BJ (cell line): ENCODE measurements around the gene NOS1AP. TPM values are rescaled to one million over a fixed set of nuclear protein-coding genes. Genes with fewer than 3 reads are reported as not detected.
"Not testable (repeated sequence)": the region's sequence is repeated elsewhere in the genome, so short reads cannot be mapped to it uniquely, and the experiment has no call there.

Source experiments
- CTCF ChIA-PET: fragments of 350-600 bp; formaldehyde crosslinking; extraction: SDS; loops from one replicate; lab custom pipeline; 2021; ENCODE audit warnings: antibody characterized with exemption, inconsistent platforms; lab: Yijun Ruan, JAX
- POLR2A ChIA-PET: fragments of 300-600 bp; sonication (Branson Sonifier 250); formaldehyde crosslinking; extraction: SDS; loops from one replicate; lab custom pipeline; 2021; ENCODE audit warnings: antibody characterized with exemption; lab: Charles Lee
- DNase-seq: peaks from one replicate; pipeline ENCODE4 v3.0.0-alpha.2; 2011; ENCODE audit warnings: low read depth
- H3K27me3 ChIP-seq: 2 replicates; pipeline ENCODE4 v1.6.0; 2011; ENCODE audit warnings: low read length; ENCODE audit not compliant: control insufficient read depth, insufficient read depth
- H3K36me3 ChIP-seq: 2 replicates; pipeline ENCODE4 v1.5.1; 2011; ENCODE audit warnings: low read length; ENCODE audit not compliant: control insufficient read depth, insufficient read depth
- H3K4me3 ChIP-seq: 2 replicates; pipeline ENCODE4 v1.5.1; 2011; ENCODE audit warnings: low read depth, mild to moderate bottlenecking, control low read depth, low read length
- CTCF ChIP-seq: IDR thresholded peaks from 2 replicates; pipeline ENCODE4 v1.5.1; 2011; ENCODE audit warnings: low read depth, mild to moderate bottlenecking, control low read depth, inconsistent platforms, low read length, moderate library complexity; ENCODE audit not compliant: insufficient read depth
- polyA plus RNA-seq: library from polyadenylated mRNA; depleted of rRNA; stranded (reverse); fragments of >200 nt; gene quantifications from 2 replicates; pipeline ENCODE4 v1.2.3, GENCODE V29; 2011

NOS1AP gene
- polyA plus RNA-seq, 1 experiment: 0.50 TPM

DNA sequence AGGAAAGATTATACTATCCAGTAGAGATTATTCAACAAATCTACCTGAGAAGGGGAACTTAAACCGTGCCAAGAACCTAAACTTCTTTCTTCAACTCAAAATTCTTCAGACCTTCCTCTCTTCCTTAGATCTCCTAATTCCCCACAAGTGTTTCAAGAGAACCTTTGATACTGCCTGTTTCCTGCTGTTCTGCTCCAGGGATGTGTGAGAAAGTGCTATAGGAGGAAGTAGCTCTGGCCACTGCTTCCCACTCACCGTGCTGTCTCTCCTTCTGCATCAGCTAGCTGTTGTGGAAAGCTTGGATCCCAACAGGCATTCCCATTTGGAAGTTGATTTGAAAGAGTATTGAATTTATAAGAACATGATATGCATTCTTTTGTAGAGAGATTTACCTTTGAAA lies 4.5 kb upstream of the NOS1AP start:
- Histone ChIP-seq H3K4me3 (no peak overlapping the region), H3K27me3 (peaks cover 6% of the 10 kb centered on the region), H3K36me3 (no peaks in the 10 kb centered on the region)
- TF ChIP-seq CTCF: no peak
- no peak for DNase-seq
- CTCF ChIA-PET: interaction anchor here (0.7 to 1.1 kb wide), 4 partner anchors 12 to 302 kb away, joined by 3 read pairs; no protein-coding TSS in a partner anchor
- POLR2A ChIA-PET: no interaction called here

DNA sequence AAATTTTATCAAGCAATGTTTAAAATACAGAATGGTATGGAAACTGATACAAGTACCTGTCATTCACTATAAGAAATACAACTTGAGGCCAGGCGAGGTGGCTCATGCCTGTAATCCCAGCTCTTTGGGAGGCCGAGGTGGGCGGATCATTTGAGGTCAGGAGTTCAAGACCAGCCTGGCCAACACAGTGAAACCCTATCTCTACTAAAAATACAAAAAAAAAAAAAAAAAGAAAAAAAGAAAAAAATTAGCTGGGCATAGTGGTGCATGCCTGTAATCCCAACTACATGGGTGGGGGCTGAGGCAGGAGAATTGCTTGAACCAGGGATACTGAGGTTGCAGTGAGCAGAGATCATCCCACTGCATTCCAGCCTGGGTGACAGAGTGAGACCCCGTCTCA lies 2.7 kb upstream of the NOS1AP start:
- H3K36me3 ChIP-seq, POLR2A ChIA-PET, H3K27me3 ChIP-seq, H3K4me3 ChIP-seq, DNase-seq: not testable (repeated sequence)
- CTCF ChIA-PET: interaction anchor here (1.3 kb wide), 1 partner anchor 10 kb away, joined by 5 read pairs; no protein-coding TSS in a partner anchor

- TF ChIP-seq CTCF: no peak
- no peaks in the 10 kb centered on the region for H3K36me3 ChIP-seq
- H3K27me3 ChIP-seq: peaks cover 10% of the 10 kb centered on the region
- ChIA-PET CTCF (no interaction called here), POLR2A (no interaction called here)
- no peak for DNase-seq
- H3K4me3 ChIP-seq: no peak overlapping the region
Measured at GRCh38 chr1:162067466-162067865, 2.0 kb upstream of the NOS1AP start.

DNA sequence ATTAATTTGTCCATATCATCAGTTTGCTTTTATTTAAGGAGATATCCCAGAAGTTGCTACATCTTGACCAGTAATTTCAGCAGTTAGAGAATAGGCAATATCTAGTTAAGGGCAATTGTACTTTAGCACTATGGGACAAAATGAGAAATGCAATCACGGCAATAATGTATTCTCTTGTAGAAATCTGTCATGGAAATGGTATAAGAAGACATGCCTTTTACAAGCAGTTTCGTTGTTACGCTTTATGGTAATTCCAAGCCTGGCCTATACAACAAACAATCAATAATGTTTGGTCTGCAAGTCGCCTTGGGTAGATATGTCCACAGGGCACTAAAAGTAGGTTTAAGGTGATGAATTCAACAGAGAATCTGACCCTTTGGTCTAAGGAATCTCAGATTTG lies 1.2 kb upstream of the NOS1AP start:
- H3K27me3 ChIP-seq: peaks cover 10% of the 10 kb centered on the region
- CTCF ChIA-PET: no interaction called here

DNA sequence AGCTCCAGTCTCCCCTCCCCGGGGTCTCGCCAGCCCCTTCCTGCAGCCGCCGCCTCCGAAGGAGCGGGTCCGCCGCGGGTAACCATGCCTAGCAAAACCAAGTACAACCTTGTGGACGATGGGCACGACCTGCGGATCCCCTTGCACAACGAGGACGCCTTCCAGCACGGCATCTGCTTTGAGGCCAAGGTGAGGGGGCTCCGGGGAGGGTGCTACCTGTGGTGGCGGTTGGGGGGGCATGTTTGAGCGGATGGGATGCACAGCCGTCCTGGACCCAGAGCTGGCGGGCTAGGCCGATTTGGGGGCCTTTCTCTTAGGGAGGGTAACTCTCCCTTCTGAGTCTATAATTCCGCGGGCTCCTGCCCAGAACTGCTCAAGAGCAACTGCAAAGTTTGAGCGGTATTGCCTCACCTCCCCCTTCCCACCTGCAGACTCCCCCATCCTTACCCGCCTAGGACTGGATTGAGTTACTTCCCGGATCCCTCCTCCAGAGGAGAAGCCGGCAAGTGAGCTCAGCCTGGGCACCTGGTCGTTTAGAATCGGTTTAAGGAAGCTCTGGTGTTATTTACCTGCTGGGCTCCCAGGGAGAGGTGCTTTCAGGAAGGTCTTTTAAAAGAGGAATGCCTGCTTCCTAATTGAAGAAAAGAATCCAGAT lies 730 bp downstream of the NOS1AP start:
- Histone ChIP-seq H3K27me3 (peaks cover 8% of the 10 kb centered on the region), H3K4me3 (peak overlapping the region; percentile 61), H3K36me3 (no peaks in the 10 kb centered on the region)
- no peak for DNase-seq
- CTCF ChIA-PET: interaction anchor here (0.6 to 2.1 kb wide), 8 partner anchors 14 to 290 kb away, joined by 3 to 7 read pairs (median 3); no protein-coding TSS in a partner anchor
- POLR2A ChIA-PET: no interaction called here
- no peak for TF ChIP-seq CTCF

More for the DNA sequence above, 1.2 kb upstream of the NOS1AP start:
- DNase-seq: no peak
- POLR2A ChIA-PET: no interaction called here
- Histone ChIP-seq H3K4me3 (no peak overlapping the region), H3K36me3 (no peaks in the 10 kb centered on the region)
- no peak for TF ChIP-seq CTCF

DNA sequence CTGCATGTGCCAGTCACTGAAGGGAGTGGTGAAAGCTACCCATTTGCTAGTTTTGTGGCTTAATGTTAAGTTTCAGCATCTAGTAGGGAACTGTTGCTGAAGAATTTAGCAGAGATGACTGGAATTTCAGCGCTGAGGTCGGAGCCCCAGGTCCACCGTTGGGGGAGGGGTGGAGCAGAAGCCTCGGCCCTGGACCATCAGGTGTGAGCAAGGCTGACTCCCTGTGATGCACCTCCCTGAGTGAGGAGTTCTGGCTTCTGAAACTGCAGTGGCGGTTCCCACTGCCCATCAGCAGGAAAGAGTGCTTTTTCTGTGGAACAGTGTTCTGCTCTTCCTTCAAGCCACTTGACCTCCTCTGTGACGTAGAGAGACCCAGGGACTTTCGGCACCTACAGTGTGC lies 1.3 kb downstream of the NOS1AP start:
- Histone ChIP-seq H3K27me3 (peaks cover 8% of the 10 kb centered on the region), H3K4me3 (no peak overlapping the region), H3K36me3 (no peaks in the 10 kb centered on the region)
- TF ChIP-seq CTCF: no peak
- DNase-seq: no peak
- CTCF ChIA-PET: interaction anchor here (0.7 to 2.1 kb wide), 3 partner anchors 14 to 289 kb away, joined by 3 to 7 read pairs (median 4); no protein-coding TSS in a partner anchor
- POLR2A ChIA-PET: no interaction called here
